GM21786 (cell line): ENCODE measurements around the gene SNX11.

Source experiments
- ATAC-seq: cut with Tn5 transposase; IDR thresholded peaks from one replicate; pipeline ENCODE4 v1.9.1; 2021; ENCODE audit not compliant: unreplicated experiment

Gene SNX11

GRCh38 chr17:48160177-48161081, 52.9 kb downstream of the SNX11 start:
- ATAC-seq, result no peak

GRCh38 chr17:48161127-48161905, 53.8 kb downstream of the SNX11 start:
- no peak for ATAC-seq

- ATAC-seq, result no peak
Observed at GRCh38 chr17:48162306-48162934, 54.9 kb downstream of the SNX11 start.

- no peak for ATAC-seq
Observed at GRCh38 chr17:48162946-48163506, 55.5 kb downstream of the SNX11 start.

- no peak for ATAC-seq
Observed at GRCh38 chr17:48163809-48164208, 56.2 kb downstream of the SNX11 start.

GRCh38 chr17:48169926-48170325, 62.4 kb downstream of the SNX11 start:
- ATAC-seq, result no peak
